HG02588 (cell line): ENCODE data around the gene LPAR1.
A peak's percentile ranks its signal among the peaks of the same experiment; 100 is the strongest.

Experiments used
- ATAC-seq: cut with Tn5 transposase; IDR thresholded peaks from one replicate; pipeline ENCODE4 v1.9.1; 2021; ENCODE audit warnings: mild to moderate bottlenecking, moderate library complexity; ENCODE audit not compliant: unreplicated experiment

LPAR1 gene

GRCh38 chr9:110967196-110967595 lies 71.1 kb downstream of the LPAR1 start:
- no peak for ATAC-seq

- no peak for ATAC-seq
These were observed 78.0 kb downstream of the LPAR1 start for GRCh38 chr9:110960288-110960687.

GRCh38 chr9:110958847-110959246 lies 79.4 kb downstream of the LPAR1 start:
- ATAC-seq: no peak

- ATAC-seq: no peak
These were observed 83.4 kb downstream of the LPAR1 start for GRCh38 chr9:110954822-110955291.

GRCh38 chr9:110952540-110952859 lies 85.8 kb downstream of the LPAR1 start:
- no peak for ATAC-seq

- ATAC-seq: no peak
These were observed 86.3 kb downstream of the LPAR1 start for GRCh38 chr9:110951805-110952539.

GRCh38 chr9:110950041-110950645 lies 88.1 kb downstream of the LPAR1 start:
- no peak for ATAC-seq

GRCh38 chr9:110949081-110949480 lies 89.2 kb downstream of the LPAR1 start:
- no peak for ATAC-seq

- no peak for ATAC-seq
These were observed 90.7 kb downstream of the LPAR1 start for GRCh38 chr9:110947491-110948044.

GRCh38 chr9:110942522-110942921 lies 95.7 kb downstream of the LPAR1 start:
- no peak for ATAC-seq

GRCh38 chr9:110940951-110941557 lies 97.2 kb downstream of the LPAR1 start:
- ATAC-seq: no peak

GRCh38 chr9:110939573-110939972 lies 98.7 kb downstream of the LPAR1 start:
- no peak for ATAC-seq

GRCh38 chr9:110939047-110939446 lies 99.2 kb downstream of the LPAR1 start:
- ATAC-seq: no peak

- ATAC-seq: no peak
These were observed 100.0 kb downstream of the LPAR1 start for GRCh38 chr9:110938242-110938641.

- no peak for ATAC-seq
These were observed 101.4 kb downstream of the LPAR1 start for GRCh38 chr9:110936719-110937452.

GRCh38 chr9:110936237-110936636 lies 102.0 kb downstream of the LPAR1 start:
- ATAC-seq: no peak

GRCh38 chr9:110935829-110936228 lies 102.4 kb downstream of the LPAR1 start:
- ATAC-seq: no peak

- ATAC-seq: peak; percentile 66
These were observed 104.8 kb downstream of the LPAR1 start for GRCh38 chr9:110933350-110934001.

GRCh38 chr9:110932863-110933262 lies 105.4 kb downstream of the LPAR1 start:
- ATAC-seq: no peak

- no peak for ATAC-seq
These were observed 109.7 kb downstream of the LPAR1 start for GRCh38 chr9:110928599-110928998.
